SK-N-SH (cell line): ENCODE measurements around the gene PGS1. TPM values are rescaled to one million over a fixed set of nuclear protein-coding genes. Genes with fewer than 3 reads are reported as not detected.

Experiments used
- CTCF ChIA-PET: fragments of 300-600, 350-600 bp; formaldehyde crosslinking; extraction: SDS; loops from one replicate; lab custom pipeline; 2021; lab: Yijun Ruan, JAX
- POLR2A ChIA-PET: fragments of 350-600 bp; sonication (Branson Sonifier 250); formaldehyde crosslinking; extraction: SDS; loops from one replicate; lab custom pipeline; 2020; ENCODE audit warnings: antibody characterized with exemption, inconsistent platforms; lab: Yijun Ruan, JAX
- DNase-seq: peaks from one replicate; pipeline ENCODE4 v3.0.0; 2012
- H2AFZ ChIP-seq: fragments of 200-600 bp; sonication (generic); 2 replicates; pipeline ENCODE4 v1.8.1; 2016; ENCODE audit warnings: antibody characterized with exemption, mild to moderate bottlenecking, low read depth
- H3F3A ChIP-seq: fragments of 200-600 bp; sonication (generic); replicated peaks from 2 replicates; pipeline ENCODE3; 2016; ENCODE audit warnings: antibody characterized with exemption, mild to moderate bottlenecking; ENCODE audit not compliant: insufficient read depth
- H3K27ac ChIP-seq, 2 experiments: fragments of 200-500 bp in 1 of 2; fragments of 200-600 bp in 1 of 2; sonication (Bioruptor generic) in 1 of 2; sonication (generic), shearing (Covaris generic) in 1 of 2; 2 replicates each; pipeline versions ENCODE4 v1.5.1 to v1.6.1; 2014 to 2016; ENCODE audit warnings: low read depth in 2 of 2, inconsistent platforms in 1 of 2, low read length in 1 of 2, mild to moderate bottlenecking in 1 of 2, mixed read lengths in 1 of 2
- H3K27me3 ChIP-seq: fragments of 200-600 bp; sonication (generic), shearing (Covaris generic); 2 replicates; pipeline ENCODE4 v1.6.1; 2016; ENCODE audit warnings: mixed run types; ENCODE audit not compliant: insufficient read depth
- H3K36me3 ChIP-seq, 2 experiments: fragments of 200-500 bp in 1 of 2; fragments of 200-600 bp in 1 of 2; sonication (Bioruptor generic) in 1 of 2; sonication (generic) in 1 of 2; replicated peaks in 1 of 2; 2 replicates each; pipeline versions ENCODE3 to v1.5.1; 2014 to 2016; ENCODE audit warnings: low read length in 1 of 2, mild to moderate bottlenecking in 1 of 2; ENCODE audit not compliant: insufficient read depth in 2 of 2, control insufficient read depth in 1 of 2
- H3K4me1 ChIP-seq, 2 experiments: fragments of 200-500 bp in 1 of 2; fragments of 200-600 bp in 1 of 2; sonication (Bioruptor generic) in 1 of 2; sonication (generic), shearing (Covaris generic) in 1 of 2; 2 replicates each; pipeline versions ENCODE4 v1.5.1 to v1.6.1; 2014 to 2016; ENCODE audit warnings: low read depth in 1 of 2, low read length in 1 of 2, mixed run types in 1 of 2; ENCODE audit not compliant: insufficient read depth in 2 of 2, control insufficient read depth in 1 of 2
- H3K4me2 ChIP-seq: fragments of 200-600 bp; sonication (generic), shearing (Covaris generic); 2 replicates; pipeline ENCODE4 v1.6.1; 2017; ENCODE audit warnings: mixed run types
- H3K4me3 ChIP-seq, 2 experiments: fragments of 200-500 bp in 1 of 2; fragments of 200-600 bp in 1 of 2; sonication (Bioruptor generic) in 1 of 2; sonication (generic), shearing (Covaris generic) in 1 of 2; 2 replicates each; pipeline versions ENCODE4 v1.5.1 to v1.8.1; 2014 to 2016; ENCODE audit warnings: low read depth in 2 of 2, inconsistent platforms in 1 of 2, low read length in 1 of 2, mild to moderate bottlenecking in 1 of 2, mixed read lengths in 1 of 2, moderate library complexity in 1 of 2
- H3K79me2 ChIP-seq: fragments of 200-600 bp; sonication (generic); 2 replicates; pipeline ENCODE4 v1.8.1; 2017; ENCODE audit warnings: mild to moderate bottlenecking; ENCODE audit not compliant: insufficient read depth
- H3K9ac ChIP-seq: fragments of 200-600 bp; sonication (generic); 2 replicates; pipeline ENCODE4 v1.6.1; 2017; ENCODE audit warnings: mixed run types
- H3K9me2 ChIP-seq: fragments of 200-600 bp; sonication (generic); 2 replicates; pipeline ENCODE4 v1.6.1; 2017; ENCODE audit warnings: mixed run types
- H3K9me3 ChIP-seq: fragments of 200-600 bp; sonication (generic); 2 replicates; pipeline ENCODE4 v1.6.1; 2017; ENCODE audit warnings: mixed run types, mild to moderate bottlenecking, moderate library complexity
- H4K20me1 ChIP-seq: fragments of 200-600 bp; sonication (generic); 2 replicates; pipeline ENCODE4 v1.6.1; 2017; ENCODE audit warnings: mild to moderate bottlenecking, mixed run types; ENCODE audit not compliant: insufficient read depth
- CHD2 ChIP-seq: fragments of 150-350 bp; IDR thresholded peaks from 2 replicates; pipeline ENCODE4 v1.6.1; 2018; ENCODE audit warnings: low read length; ENCODE audit not compliant: partially characterized antibody
- EP300 ChIP-seq, 2 experiments: IDR thresholded peaks; 2 replicates each; pipeline versions ENCODE4 v1.4.0 to v1.6.1; 2012; ENCODE audit warnings: borderline replicate concordance in 1 of 2, low read depth in 1 of 2, low read length in 1 of 2
- GABPA ChIP-seq: IDR thresholded peaks from 2 replicates; pipeline ENCODE4 v1.4.0; 2012; ENCODE audit warnings: low read depth, mild to moderate bottlenecking
- MEF2A ChIP-seq: IDR thresholded peaks from 2 replicates; pipeline ENCODE4 v1.4.0; 2012; ENCODE audit warnings: low read depth, borderline replicate concordance
- MXI1 ChIP-seq: IDR thresholded peaks from 2 replicates; pipeline ENCODE4 v1.6.1; 2012; ENCODE audit warnings: mild to moderate bottlenecking, low read depth, low read length, improper control_type of control experiment
- RAD21 ChIP-seq: IDR thresholded peaks from 2 replicates; pipeline ENCODE4 v1.6.1; 2012; ENCODE audit warnings: mild to moderate bottlenecking, low read length
- RCOR1 ChIP-seq: fragments of 150-350 bp; IDR thresholded peaks from 2 replicates; pipeline ENCODE4 v1.6.1; 2017; ENCODE audit warnings: antibody characterized with exemption, low read length
- RXRA ChIP-seq: IDR thresholded peaks from 2 replicates; pipeline ENCODE4 v1.4.0; 2012; ENCODE audit warnings: low read depth, mild to moderate bottlenecking, borderline replicate concordance
- SMC3 ChIP-seq: IDR thresholded peaks from 2 replicates; pipeline ENCODE4 v1.6.1; 2012; ENCODE audit warnings: low read depth, low read length, improper control_type of control experiment
- TCF12 ChIP-seq: IDR thresholded peaks from 2 replicates; pipeline ENCODE4 v1.4.0; 2012
- TEAD4 ChIP-seq: IDR thresholded peaks from 2 replicates; pipeline ENCODE4 v1.4.0; 2012; ENCODE audit warnings: mild to moderate bottlenecking, borderline replicate concordance; ENCODE audit not compliant: insufficient read depth
- YY1 ChIP-seq: IDR thresholded peaks from 2 replicates; pipeline ENCODE4 v1.4.0; 2012; ENCODE audit warnings: low read depth, mild to moderate bottlenecking
- WGBS: methylation state at CpG from one replicate; pipeline ENCODE4 v1.1.6; 2017; ENCODE audit warnings: low lambda C conversion rate; 5-methylcytosine and 5-hydroxymethylcytosine counted together
- polyA plus RNA-seq, 3 experiments: library from polyadenylated mRNA; depleted of rRNA; stranded (reverse); fragments of >200 nt; gene quantifications; 2 replicates each; pipeline ENCODE4 v1.2.3, GENCODE V29; 2012
- TF ChIP-seq, protein P1 (sequence below): IDR thresholded peaks from 2 replicates; pipeline ENCODE4; 2012
- TF ChIP-seq, protein P2 (sequence below): IDR thresholded peaks from 2 replicates; pipeline ENCODE4 v1.4.0; 2012; ENCODE audit warnings: low read depth
- TF ChIP-seq, protein P3 (sequence below): fragments of 150-350 bp; IDR thresholded peaks from 2 replicates; pipeline ENCODE4 v1.6.1; 2016; ENCODE audit warnings: mild to moderate bottlenecking, low read depth, low read length
- TF ChIP-seq, protein P4 (sequence below): fragments of 200-600 bp; sonication (generic); IDR thresholded peaks from 2 replicates; pipeline ENCODE4 v1.6.1; 2017; ENCODE audit warnings: antibody characterized with exemption, mild to moderate bottlenecking, moderate library complexity

The PGS1 gene
- polyA plus RNA-seq, 1 of the 3 experiments (the other 2 are of a cell fraction), result 88.4 TPM

DNA sequence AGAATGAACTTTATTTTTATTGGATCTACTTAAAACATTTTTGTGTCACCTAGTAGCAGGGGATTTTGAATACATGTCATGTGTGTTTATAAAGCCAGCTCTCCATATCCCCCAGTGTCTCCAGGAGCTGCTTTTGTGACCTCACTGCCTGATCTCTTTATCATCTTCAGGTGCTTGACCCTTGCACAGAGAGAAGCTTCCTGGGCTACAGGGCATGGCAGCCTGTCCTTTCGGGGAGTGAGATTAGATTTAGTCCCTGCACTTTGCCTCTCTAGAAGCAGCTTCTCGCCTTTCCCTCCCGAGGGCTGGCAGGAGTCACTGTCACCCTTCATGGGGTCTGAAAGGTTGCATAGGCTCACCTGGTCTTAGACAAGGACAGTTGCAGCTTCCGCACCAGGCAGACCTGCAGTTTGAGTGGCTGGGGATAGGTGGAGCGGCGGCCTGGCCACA is 42.7 kb downstream of the PGS1 start (continued):
- TF ChIP-seq EP300 (IDR thresholded peaks at IDR 0.05; ENCODE audit: borderline replicate concordance in 1 of 2, low read depth in 1 of 2, low read length in 1 of 2), result no peak
- TF ChIP-seq TEAD4, result no peak
- no peak for TF ChIP-seq MEF2A

DNA sequence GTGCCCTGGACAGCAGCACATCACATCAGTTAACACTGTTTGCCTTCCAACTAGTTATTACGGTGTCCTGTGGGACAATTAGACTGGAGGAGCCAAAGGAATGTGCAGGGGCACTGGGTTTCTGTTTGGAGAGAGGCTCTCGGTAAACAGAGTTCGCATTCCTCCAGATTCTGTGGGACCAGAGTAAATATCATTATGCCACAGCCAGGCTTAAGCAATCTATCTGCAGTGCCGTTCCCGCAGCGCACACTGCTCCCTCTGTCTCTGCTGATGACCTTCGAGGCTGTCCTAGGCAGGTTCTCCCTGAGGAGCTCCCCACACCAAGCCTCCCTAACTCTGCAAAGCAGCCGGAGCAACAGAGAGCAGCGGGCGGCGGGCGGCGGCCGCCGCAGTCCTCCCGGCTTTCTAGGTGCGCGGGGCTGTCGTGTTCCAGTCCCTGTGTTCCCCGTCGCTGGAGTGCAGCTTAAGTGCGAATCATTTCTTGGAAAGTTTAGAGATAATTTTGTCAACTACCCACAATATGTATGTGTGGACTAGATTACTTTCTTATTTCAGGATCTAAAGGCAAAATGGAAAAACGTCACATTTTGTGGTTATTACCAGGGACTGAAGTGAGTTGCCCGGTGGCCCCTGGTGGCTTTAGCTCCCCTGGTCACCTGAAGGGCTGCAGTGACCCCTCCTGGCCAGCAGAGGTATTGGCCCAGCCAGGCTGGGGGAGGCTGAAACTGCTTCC is 43.3 kb downstream of the PGS1 start:
- H3K4me2 ChIP-seq, result no peak overlapping the region
- DNase-seq, result peak; percentile 98
- H3F3A ChIP-seq, result peaks cover 3% of the 10 kb centered on the region
- no peaks in the 10 kb centered on the region for H3K4me1 ChIP-seq
- H3K79me2 ChIP-seq, result peaks cover 12% of the 10 kb centered on the region; the same call in 1 of the 2 replicates
- H3K27ac ChIP-seq, result no peak overlapping the region
- 0 out of 2 replicates have a peak, but pooled peaks cover 3% of the 10 kb centered on the region for H4K20me1 ChIP-seq
- TF ChIP-seq, protein P1, sequence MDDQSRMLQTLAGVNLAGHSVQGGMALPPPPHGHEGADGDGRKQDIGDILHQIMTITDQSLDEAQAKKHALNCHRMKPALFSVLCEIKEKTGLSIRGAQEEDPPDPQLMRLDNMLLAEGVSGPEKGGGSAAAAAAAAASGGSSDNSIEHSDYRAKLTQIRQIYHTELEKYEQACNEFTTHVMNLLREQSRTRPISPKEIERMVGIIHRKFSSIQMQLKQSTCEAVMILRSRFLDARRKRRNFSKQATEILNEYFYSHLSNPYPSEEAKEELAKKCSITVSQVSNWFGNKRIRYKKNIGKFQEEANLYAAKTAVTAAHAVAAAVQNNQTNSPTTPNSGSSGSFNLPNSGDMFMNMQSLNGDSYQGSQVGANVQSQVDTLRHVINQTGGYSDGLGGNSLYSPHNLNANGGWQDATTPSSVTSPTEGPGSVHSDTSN, result no peak
- TF ChIP-seq, protein P2, sequence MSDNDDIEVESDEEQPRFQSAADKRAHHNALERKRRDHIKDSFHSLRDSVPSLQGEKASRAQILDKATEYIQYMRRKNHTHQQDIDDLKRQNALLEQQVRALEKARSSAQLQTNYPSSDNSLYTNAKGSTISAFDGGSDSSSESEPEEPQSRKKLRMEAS, result no peak
- peak; percentile 20 for TF ChIP-seq CHD2
- TF ChIP-seq, protein P3, sequence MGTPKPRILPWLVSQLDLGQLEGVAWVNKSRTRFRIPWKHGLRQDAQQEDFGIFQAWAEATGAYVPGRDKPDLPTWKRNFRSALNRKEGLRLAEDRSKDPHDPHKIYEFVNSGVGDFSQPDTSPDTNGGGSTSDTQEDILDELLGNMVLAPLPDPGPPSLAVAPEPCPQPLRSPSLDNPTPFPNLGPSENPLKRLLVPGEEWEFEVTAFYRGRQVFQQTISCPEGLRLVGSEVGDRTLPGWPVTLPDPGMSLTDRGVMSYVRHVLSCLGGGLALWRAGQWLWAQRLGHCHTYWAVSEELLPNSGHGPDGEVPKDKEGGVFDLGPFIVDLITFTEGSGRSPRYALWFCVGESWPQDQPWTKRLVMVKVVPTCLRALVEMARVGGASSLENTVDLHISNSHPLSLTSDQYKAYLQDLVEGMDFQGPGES, result 0 out of 2 replicates have a peak, but pooled peaks have one; percentile 14
- TF ChIP-seq YY1, result no peak
- no peak for TF ChIP-seq GABPA
- TF ChIP-seq SMC3, result peak; percentile 94
- peak; percentile 48; the same call in 1 of the 2 replicates for TF ChIP-seq RCOR1
- TF ChIP-seq RXRA, result no peak
- no peak; the same call in 1 of the 2 replicates for TF ChIP-seq TCF12
- peak; percentile 99 for TF ChIP-seq RAD21
- no peak for TF ChIP-seq MXI1
- TF ChIP-seq, protein P4, sequence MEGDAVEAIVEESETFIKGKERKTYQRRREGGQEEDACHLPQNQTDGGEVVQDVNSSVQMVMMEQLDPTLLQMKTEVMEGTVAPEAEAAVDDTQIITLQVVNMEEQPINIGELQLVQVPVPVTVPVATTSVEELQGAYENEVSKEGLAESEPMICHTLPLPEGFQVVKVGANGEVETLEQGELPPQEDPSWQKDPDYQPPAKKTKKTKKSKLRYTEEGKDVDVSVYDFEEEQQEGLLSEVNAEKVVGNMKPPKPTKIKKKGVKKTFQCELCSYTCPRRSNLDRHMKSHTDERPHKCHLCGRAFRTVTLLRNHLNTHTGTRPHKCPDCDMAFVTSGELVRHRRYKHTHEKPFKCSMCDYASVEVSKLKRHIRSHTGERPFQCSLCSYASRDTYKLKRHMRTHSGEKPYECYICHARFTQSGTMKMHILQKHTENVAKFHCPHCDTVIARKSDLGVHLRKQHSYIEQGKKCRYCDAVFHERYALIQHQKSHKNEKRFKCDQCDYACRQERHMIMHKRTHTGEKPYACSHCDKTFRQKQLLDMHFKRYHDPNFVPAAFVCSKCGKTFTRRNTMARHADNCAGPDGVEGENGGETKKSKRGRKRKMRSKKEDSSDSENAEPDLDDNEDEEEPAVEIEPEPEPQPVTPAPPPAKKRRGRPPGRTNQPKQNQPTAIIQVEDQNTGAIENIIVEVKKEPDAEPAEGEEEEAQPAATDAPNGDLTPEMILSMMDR, result peak; percentile 100
- H2AFZ ChIP-seq, result no peak overlapping the region
- H3K27me3 ChIP-seq, result no peaks in the 10 kb centered on the region
- no peak overlapping the region for H3K9ac ChIP-seq
- ChIA-PET POLR2A (interaction anchor here (0.6 to 0.8 kb wide), 2 partner anchors 61 to 62 kb away, joined by 4 to 6 read pairs; partner anchors contain the start of gene SOCS3), CTCF (interaction anchor here (0.6 to 12.2 kb wide), 83 partner anchors 11 to 458 kb away, joined by 3 to 327 read pairs (median 5); partner anchors contain the start of genes AFMID, PGS1, SOCS3 and TK1)
- no peaks in the 10 kb centered on the region for H3K9me3 ChIP-seq
- WGBS, result 72% methylated on average over 24 of the region's 24 CpGs
- H3K36me3 ChIP-seq, result peaks cover 40 to 73% of the 10 kb centered on the region in 2 experiments
- H3K9me2 ChIP-seq, result no peaks in the 10 kb centered on the region
- no peak overlapping the region; a peak in 1 of 4 replicates for H3K4me3 ChIP-seq
